Chondrocyte (in vitro differentiated cells): ENCODE results near the gene NEIL3. TPM values are rescaled to one million over a fixed set of nuclear protein-coding genes. Genes with fewer than 3 reads are reported as not detected.

Source experiments
- DNase-seq: peaks from one replicate; pipeline ENCODE4 v3.0.0; 2021; ENCODE audit warnings: mixed read lengths, low spot score
- H3K27ac Mint-ChIP-seq: one replicate; pipeline ENCODE4 v1.8.0; 2021; ENCODE audit warnings: mild to moderate bottlenecking, moderate library complexity, mixed read lengths; ENCODE audit not compliant: unreplicated experiment
- H3K27me3 Mint-ChIP-seq: 2 replicates; pipeline ENCODE4 v1.8.0; 2021; ENCODE audit warnings: low read depth, mixed read lengths
- H3K36me3 Mint-ChIP-seq: 2 replicates; pipeline ENCODE4 v1.8.0; 2021; ENCODE audit warnings: low read depth, mixed read lengths
- H3K4me1 Mint-ChIP-seq: 2 replicates; pipeline ENCODE4 v1.8.0; 2021; ENCODE audit warnings: low read depth, mild to moderate bottlenecking, mixed read lengths
- H3K4me3 Mint-ChIP-seq: one replicate; pipeline ENCODE4 v1.8.0; 2021; ENCODE audit warnings: mild to moderate bottlenecking, moderate library complexity, mixed read lengths; ENCODE audit not compliant: unreplicated experiment
- H3K9me3 Mint-ChIP-seq: 2 replicates; pipeline ENCODE4 v1.8.0; 2021; ENCODE audit warnings: low read depth, mixed read lengths
- total RNA-seq: library from RNA; stranded (reverse); gene quantifications from 3 replicates; pipeline ENCODE4 v1.2.1, GENCODE V29; 2021
- TF ChIP-seq, protein P1 (sequence below): fragments of 200-600 bp; sonication (generic); IDR thresholded peaks from 2 replicates; pipeline ENCODE4 v1.5.0; 2021; ENCODE audit warnings: antibody characterized with exemption, mild to moderate bottlenecking, moderate library complexity

The NEIL3 gene
- total RNA-seq, 1 donor from 2014 or later, result 1.5 TPM

- H3K27me3 Mint-ChIP-seq, result no peaks in the 10 kb centered on the region
- TF ChIP-seq, protein P1, sequence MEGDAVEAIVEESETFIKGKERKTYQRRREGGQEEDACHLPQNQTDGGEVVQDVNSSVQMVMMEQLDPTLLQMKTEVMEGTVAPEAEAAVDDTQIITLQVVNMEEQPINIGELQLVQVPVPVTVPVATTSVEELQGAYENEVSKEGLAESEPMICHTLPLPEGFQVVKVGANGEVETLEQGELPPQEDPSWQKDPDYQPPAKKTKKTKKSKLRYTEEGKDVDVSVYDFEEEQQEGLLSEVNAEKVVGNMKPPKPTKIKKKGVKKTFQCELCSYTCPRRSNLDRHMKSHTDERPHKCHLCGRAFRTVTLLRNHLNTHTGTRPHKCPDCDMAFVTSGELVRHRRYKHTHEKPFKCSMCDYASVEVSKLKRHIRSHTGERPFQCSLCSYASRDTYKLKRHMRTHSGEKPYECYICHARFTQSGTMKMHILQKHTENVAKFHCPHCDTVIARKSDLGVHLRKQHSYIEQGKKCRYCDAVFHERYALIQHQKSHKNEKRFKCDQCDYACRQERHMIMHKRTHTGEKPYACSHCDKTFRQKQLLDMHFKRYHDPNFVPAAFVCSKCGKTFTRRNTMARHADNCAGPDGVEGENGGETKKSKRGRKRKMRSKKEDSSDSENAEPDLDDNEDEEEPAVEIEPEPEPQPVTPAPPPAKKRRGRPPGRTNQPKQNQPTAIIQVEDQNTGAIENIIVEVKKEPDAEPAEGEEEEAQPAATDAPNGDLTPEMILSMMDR, result no peak
- no peak for DNase-seq
- no peaks in the 10 kb centered on the region for H3K4me1 Mint-ChIP-seq
- H3K4me3 Mint-ChIP-seq, result no peak overlapping the region
- H3K36me3 Mint-ChIP-seq, result no peaks in the 10 kb centered on the region
- H3K27ac Mint-ChIP-seq, result no peak overlapping the region
- H3K9me3 Mint-ChIP-seq, result no peaks in the 10 kb centered on the region
Measured at GRCh38 chr4:177282284-177282835, 27.3 kb upstream of the NEIL3 start.

GRCh38 chr4:177283167-177283566, 26.5 kb upstream of the NEIL3 start:
- TF ChIP-seq, protein P1, result no peak
- Mint-ChIP-seq H3K4me1 (no peaks in the 10 kb centered on the region), H3K27ac (no peak overlapping the region), H3K4me3 (no peak overlapping the region), H3K36me3 (no peaks in the 10 kb centered on the region), H3K27me3 (no peaks in the 10 kb centered on the region), H3K9me3 (no peaks in the 10 kb centered on the region)
- DNase-seq, result no peak

- Mint-ChIP-seq H3K4me3 (no peak overlapping the region), H3K27me3 (peaks cover 2% of the 10 kb centered on the region), H3K36me3 (no peaks in the 10 kb centered on the region), H3K27ac (no peak overlapping the region), H3K9me3 (no peaks in the 10 kb centered on the region), H3K4me1 (no peaks in the 10 kb centered on the region)
- TF ChIP-seq, protein P1, result no peak
- DNase-seq, result no peak
Measured at GRCh38 chr4:177285953-177286352, 23.7 kb upstream of the NEIL3 start.

GRCh38 chr4:177287255-177287654, 22.4 kb upstream of the NEIL3 start:
- no peak overlapping the region for H3K4me3 Mint-ChIP-seq
- TF ChIP-seq, protein P1, result no peak
- no peak for DNase-seq
- peaks cover 2% of the 10 kb centered on the region for H3K27me3 Mint-ChIP-seq
- H3K36me3 Mint-ChIP-seq, result no peaks in the 10 kb centered on the region
- no peaks in the 10 kb centered on the region for H3K9me3 Mint-ChIP-seq
- H3K4me1 Mint-ChIP-seq, result no peaks in the 10 kb centered on the region
- no peak overlapping the region for H3K27ac Mint-ChIP-seq

- H3K9me3 Mint-ChIP-seq, result no peaks in the 10 kb centered on the region
- peaks cover 6% of the 10 kb centered on the region for H3K27me3 Mint-ChIP-seq
- H3K4me1 Mint-ChIP-seq, result no peaks in the 10 kb centered on the region
- TF ChIP-seq, protein P1, result no peak
- no peak overlapping the region for H3K4me3 Mint-ChIP-seq
- no peak for DNase-seq
- no peaks in the 10 kb centered on the region for H3K36me3 Mint-ChIP-seq
- H3K27ac Mint-ChIP-seq, result no peak overlapping the region
Measured at GRCh38 chr4:177288335-177288734, 21.3 kb upstream of the NEIL3 start.
